GM21723 (cell line): ENCODE results near the gene FGFR1OP2.
A peak's percentile ranks its signal among the peaks of the same experiment; 100 is the strongest.

ENCODE experiments used
- ATAC-seq: cut with Tn5 transposase; IDR thresholded peaks from one replicate; pipeline ENCODE4 v1.9.1; 2021; ENCODE audit warnings: mild to moderate bottlenecking, moderate library complexity; ENCODE audit not compliant: unreplicated experiment

Gene FGFR1OP2

GRCh38 chr12:27000961-27001360, 62.7 kb downstream of the FGFR1OP2 start:
- ATAC-seq = no peak

- no peak for ATAC-seq
These were observed 63.4 kb downstream of the FGFR1OP2 start for GRCh38 chr12:27001663-27002062.

- no peak for ATAC-seq
These were observed 63.9 kb downstream of the FGFR1OP2 start for GRCh38 chr12:27002141-27002540.

GRCh38 chr12:27003421-27004381, 65.4 kb downstream of the FGFR1OP2 start:
- no peak for ATAC-seq

GRCh38 chr12:27005495-27005894, 67.2 kb downstream of the FGFR1OP2 start:
- no peak for ATAC-seq

- no peak for ATAC-seq
These were observed 68.7 kb downstream of the FGFR1OP2 start for GRCh38 chr12:27006797-27007467.

- no peak for ATAC-seq
These were observed 69.8 kb downstream of the FGFR1OP2 start for GRCh38 chr12:27008081-27008480.

GRCh38 chr12:27009881-27010301, 71.6 kb downstream of the FGFR1OP2 start:
- ATAC-seq = no peak

- no peak for ATAC-seq
These were observed 74.1 kb downstream of the FGFR1OP2 start for GRCh38 chr12:27012239-27012981.

GRCh38 chr12:27012982-27013255, 74.6 kb downstream of the FGFR1OP2 start:
- ATAC-seq = no peak

- peak; percentile 25 for ATAC-seq
These were observed 75.4 kb downstream of the FGFR1OP2 start for GRCh38 chr12:27013611-27014084.

- ATAC-seq = peak; percentile 88
These were observed 76.0 kb downstream of the FGFR1OP2 start, which contains the start of gene TM7SF3 for GRCh38 chr12:27014085-27014858. Gene TM7SF3, minus strand, starts transcription at chr12:27014384. Its CDS starts 216 bp downstream, at chr12:27014168.

GRCh38 chr12:27014859-27015729, 76.8 kb downstream of the FGFR1OP2 start:
- no peak for ATAC-seq

- no peak for ATAC-seq
These were observed 77.4 kb downstream of the FGFR1OP2 start for GRCh38 chr12:27015730-27016076.
